Heart right ventricle (tissue), 16 donors: Measurements from ENCODE around the gene SEMA7A. TPM values are rescaled to one million over a fixed set of nuclear protein-coding genes. Genes with fewer than 3 reads are reported as not detected.

Experiments used
- ATAC-seq, 8 donors: fragments of 200-7000 bp; cut with Tn5 transposase; one replicate each; pipeline ENCODE4 v1.9.1; 2020; ENCODE audit warnings: mild to moderate bottlenecking in 8 of 8, moderate library complexity in 8 of 8, moderate number of reproducible peaks in 1 of 8
- DNase-seq, 2 donors: peaks; one replicate each; pipeline ENCODE4 v3.0.0-alpha.2; 2020
- H3K27ac ChIP-seq, 10 donors: fragments of 200-600 bp; sonication (generic) in 2 of 10; one replicate each; pipeline versions ENCODE4 v1.5.0 to v1.8.0; 2020 to 2022; ENCODE audit warnings: mild to moderate bottlenecking in 3 of 10
- H3K27me3 ChIP-seq, 7 donors: fragments of 200-600 bp; one replicate each; pipeline ENCODE4 v1.8.0; 2021 to 2022; ENCODE audit warnings: mild to moderate bottlenecking in 2 of 7
- H3K36me3 ChIP-seq, 9 donors: fragments of 200-600 bp; sonication (generic) in 1 of 9; one replicate each; pipeline versions ENCODE4 v1.5.0 to v1.8.0; 2020 to 2022; ENCODE audit warnings: mild to moderate bottlenecking in 2 of 9
- H3K4me1 ChIP-seq, 9 donors: fragments of 200-600 bp; sonication (generic) in 1 of 9; one replicate each; pipeline versions ENCODE4 v1.5.0 to v1.8.0; 2020 to 2022; ENCODE audit warnings: mild to moderate bottlenecking in 4 of 9
- H3K4me3 ChIP-seq, 10 donors: fragments of 200-600 bp; sonication (generic) in 2 of 10; one replicate each; pipeline versions ENCODE4 v1.5.0 to v1.8.0; 2020 to 2022; ENCODE audit warnings: mild to moderate bottlenecking in 7 of 10, moderate library complexity in 2 of 10
- H3K9me3 ChIP-seq, 11 donors: fragments of 200-600 bp in 10 of 11; sonication (generic) in 2 of 11; one replicate each; pipeline versions ENCODE4 v1.5.0 to v1.8.0; 2013 to 2022; ENCODE audit warnings: mild to moderate bottlenecking in 2 of 11, control low read depth in 1 of 11, moderate library complexity in 1 of 11
- CTCF ChIP-seq, 9 donors: fragments of 200-600 bp; sonication (generic) in 2 of 9; IDR thresholded peaks; one replicate each; pipeline versions ENCODE4 v1.5.0 to v1.8.0; 2021 to 2022; ENCODE audit warnings: antibody characterized with exemption in 9 of 9, mild to moderate bottlenecking in 5 of 9, moderate library complexity in 1 of 9
- WGBS, 2 donors: extraction: QIAGEN DNeasy Blood & Tissue Kit; methylation state at CpG; one replicate each; pipeline ENCODE4 v1.1.7; 2013; ENCODE audit warnings: inconsistent platforms in 1 of 2; 5-methylcytosine and 5-hydroxymethylcytosine counted together
- intact Hi-C, 10 donors: fragments of 100-400 bp; cut with DNase I; formaldehyde crosslinking; loops; one replicate each; pipeline versions ENCODE4 v1.11.1 to v1.14.2; 2022
- polyA plus RNA-seq, 2 donors: library from polyadenylated mRNA; stranded (reverse); fragments of 200-250 nt; gene quantifications; one replicate each; pipeline ENCODE4 v1.2.3, GENCODE V29; 2013
- total RNA-seq, 10 donors: library from RNA; stranded (reverse); fragmentation: NEBNext Ultra II Directional in 3 of 10; extraction: Animal tissue kit (Norgen Biotek cat#: 25700) in 3 of 10; gene quantifications; one replicate each; pipeline versions ENCODE4 v1.2.1 to v1.2.4, GENCODE V29; 2021 to 2023
- donor health status: Arrhythmogenic right ventricular cardiomyopathy.
- donor health status: ischemic (EF 13 %, LVEDD 7.1; RV severe dilation, severe dysfunction).
- donor health status: healthy with polysubstance abuse.
- donor health status: DM: no; HTN: yes; CAD: no.
- donor health status: DM: no; HTN: no; CAD: no.
- donor health status: ischemic (EF 25% LVEDD 6.9; RV normal size, moderate dysfunction).
- donor health status: ischemic (EF 25% LVEDD 5.7; RV mildly dilated, moderate dysfunction).
- donor health status: healthy.
- donor health status: DM: yes; HTN: yes; CAD: no.
- donor health status: Ischemic cardiomyopathy.
- donor health status: ischemic (EF 35%, LVEDD 5.7; RV mildly dilated, moderate dysfunction).
- donor health status: nonischemic (EF 11% LVEDD 7.7; RV severe dilation, severe dysfunction).
- donor health status: DM: yes; HTN: yes; CAD: no.
- donor health status: PGD.
- donor health status: ischemic (EF 29% LVEDD 5.4; RV normal size, mild dysfunction).
- donor health status: nonischemic (EF 23%, LVEDD 6.1; RV moderate dilation, normal function).

Gene SEMA7A
- total and polyA plus RNA-seq, 12 donors, result 0.59 to 5.1 (median 1.6) TPM

- intact Hi-C loops, result no loop called here
- H3K4me3 ChIP-seq, result no peak overlapping the region
- TF ChIP-seq CTCF (IDR thresholded peaks at IDR 0.05), result no peak
- WGBS, 2 donors, result 89 to 92% methylated on average over 10 of the region's 10 CpGs
- H3K4me1 ChIP-seq, result peaks cover 0 to 51% (median 7%) of the 10 kb centered on the region in 9 donors
- H3K36me3 ChIP-seq, result no peaks in the 10 kb centered on the region
- peaks cover 0 to 7% (median 0%) of the 10 kb centered on the region in 7 donors for H3K27me3 ChIP-seq
- H3K27ac ChIP-seq, result no peak overlapping the region
- H3K9me3 ChIP-seq, result no peaks in the 10 kb centered on the region
- no peak for ATAC-seq
- no peak for DNase-seq
These were observed 7.1 kb downstream of the SEMA7A start for GRCh38 chr15:74426404-74427281.

GRCh38 chr15:74425630-74426029 lies 8.1 kb downstream of the SEMA7A start:
- Histone ChIP-seq H3K9me3 (no peaks in the 10 kb centered on the region), H3K27me3 (no peaks in the 10 kb centered on the region), H3K27ac (no peak overlapping the region), H3K36me3 (no peaks in the 10 kb centered on the region), H3K4me1 (peaks cover 0 to 53% (median 13%) of the 10 kb centered on the region in 9 donors), H3K4me3 (no peak overlapping the region)
- TF ChIP-seq CTCF (IDR thresholded peaks at IDR 0.05), result no peak
- 69 to 89% methylated on average over 7 of the region's 7 CpGs for WGBS, 2 donors
- intact Hi-C loops, result no loop called here
- ATAC-seq (no peak), DNase-seq (no peak)

GRCh38 chr15:74424901-74425528 lies 8.7 kb downstream of the SEMA7A start:
- H3K4me1 ChIP-seq, result peaks cover 0 to 53% (median 18%) of the 10 kb centered on the region in 9 donors
- no peak for DNase-seq
- intact Hi-C loops, result no loop called here
- WGBS, 2 donors, result 87 to 89% methylated on average over 8 of the region's 8 CpGs
- H3K36me3 ChIP-seq, result no peaks in the 10 kb centered on the region
- TF ChIP-seq CTCF (IDR thresholded peaks at IDR 0.05), result no peak
- no peaks in the 10 kb centered on the region for H3K9me3 ChIP-seq
- H3K4me3 ChIP-seq, result no peak overlapping the region
- no peak overlapping the region for H3K27ac ChIP-seq
- H3K27me3 ChIP-seq, result no peaks in the 10 kb centered on the region
- ATAC-seq, result no peak

GRCh38 chr15:74423431-74424257 lies 10.1 kb downstream of the SEMA7A start:
- 88 to 94% methylated on average over 10 of the region's 10 CpGs for WGBS, 2 donors
- Histone ChIP-seq H3K4me3 (no peak overlapping the region), H3K4me1 (peaks cover 0 to 47% (median 22%) of the 10 kb centered on the region in 9 donors), H3K9me3 (no peaks in the 10 kb centered on the region), H3K27ac (peak overlapping the region in 1 of 10 donors; percentile 35), H3K36me3 (no peaks in the 10 kb centered on the region), H3K27me3 (no peaks in the 10 kb centered on the region)
- TF ChIP-seq CTCF (IDR thresholded peaks at IDR 0.05), result no peak
- no peak for DNase-seq
- ATAC-seq, result no peak
- intact Hi-C loops, result no loop called here
